Measurements from ENCODE around the gene FAM181A.
A peak's percentile ranks its signal among the peaks of the same experiment; 100 is the strongest.

The FAM181A gene

GRCh38 chr14:93906341-93907329, 20.5 kb upstream of the FAM181A start:
- peak; percentile 86 for TF ChIP-seq CTCF (IDR thresholded peaks at IDR 0.05; ENCODE audit: low read depth, low read length, missing control alignments)
- H3K36me3 ChIP-seq (replicated peaks), result no peaks in the 10 kb centered on the region
- in situ Hi-C loops (cut with HindIII; ENCODE audit: low pct_ligation_motif_present, low sequenced_read_pairs), result no loop called here
- H3K4me3 ChIP-seq (ENCODE audit: low read depth, low read length), result no peak overlapping the region
- DNase-seq, result peak; percentile 25
- H3K27ac ChIP-seq, result no peak overlapping the region
- no peaks in the 10 kb centered on the region for H3K27me3 ChIP-seq (replicated peaks)

- H3K4me3 ChIP-seq (ENCODE audit: low read depth, low read length), result no peak overlapping the region
- TF ChIP-seq CTCF (IDR thresholded peaks at IDR 0.05; ENCODE audit: low read depth, low read length, missing control alignments), result no peak
- in situ Hi-C loops (cut with HindIII; ENCODE audit: low pct_ligation_motif_present, low sequenced_read_pairs), result no loop called here
- no peaks in the 10 kb centered on the region for H3K36me3 ChIP-seq (replicated peaks)
- DNase-seq, result no peak
- no peaks in the 10 kb centered on the region for H3K27me3 ChIP-seq (replicated peaks)
- no peak overlapping the region for H3K27ac ChIP-seq
Observed at GRCh38 chr14:93909429-93910128, 17.6 kb upstream of the FAM181A start.

GRCh38 chr14:93911975-93912615, 15.0 kb upstream of the FAM181A start:
- Histone ChIP-seq H3K27me3 (replicated peaks) (no peaks in the 10 kb centered on the region), H3K27ac (no peak overlapping the region), H3K36me3 (replicated peaks) (no peaks in the 10 kb centered on the region), H3K4me3 (ENCODE audit: low read depth, low read length) (no peak overlapping the region)
- in situ Hi-C loops (cut with HindIII; ENCODE audit: low pct_ligation_motif_present, low sequenced_read_pairs), result no loop called here
- DNase-seq, result no peak
- TF ChIP-seq CTCF (IDR thresholded peaks at IDR 0.05; ENCODE audit: low read depth, low read length, missing control alignments), result no peak

- H3K27me3 ChIP-seq (replicated peaks), result no peaks in the 10 kb centered on the region
- H3K4me3 ChIP-seq (ENCODE audit: low read depth, low read length), result no peak overlapping the region
- H3K36me3 ChIP-seq (replicated peaks), result no peaks in the 10 kb centered on the region
- no peak for DNase-seq
- no peak for TF ChIP-seq CTCF (IDR thresholded peaks at IDR 0.05; ENCODE audit: low read depth, low read length, missing control alignments)
- H3K27ac ChIP-seq, result no peak overlapping the region
- in situ Hi-C loops (cut with HindIII; ENCODE audit: low pct_ligation_motif_present, low sequenced_read_pairs), result no loop called here
Observed at GRCh38 chr14:93912782-93913181, 14.4 kb upstream of the FAM181A start.

GRCh38 chr14:93914278-93914677, 12.9 kb upstream of the FAM181A start:
- TF ChIP-seq CTCF (IDR thresholded peaks at IDR 0.05; ENCODE audit: low read depth, low read length, missing control alignments), result no peak
- no peak for DNase-seq
- H3K4me3 ChIP-seq (ENCODE audit: low read depth, low read length), result no peak overlapping the region

More at GRCh38 chr14:93914278-93914677, 12.9 kb upstream of the FAM181A start:
- H3K36me3 ChIP-seq (replicated peaks), result no peaks in the 10 kb centered on the region
- no peaks in the 10 kb centered on the region for H3K27me3 ChIP-seq (replicated peaks)
- no peak overlapping the region for H3K27ac ChIP-seq
- in situ Hi-C loops (cut with HindIII; ENCODE audit: low pct_ligation_motif_present, low sequenced_read_pairs), result no loop called here

Data from brain microvascular endothelial cell (primary cell).